ENCODE data around the gene CGB1. TPM values are rescaled to one million over a fixed set of nuclear protein-coding genes. Genes with fewer than 3 reads are reported as not detected.

CGB1 gene
- total and polyA plus RNA-seq, 10 of the 15 experiments (the other 5 are each of a cell fraction or from before 2014, with no cell fraction given) = not detected

- no peak for TF ChIP-seq CUX1 (IDR thresholded peaks at IDR 0.05; ENCODE audit: insufficient replicate concordance, low read depth, low read length)
- TF ChIP-seq RUNX3 (IDR thresholded peaks at IDR 0.05; ENCODE audit: low read length) = peak; percentile 9; the same call in 1 of the 2 replicates
- TF ChIP-seq YY1 (IDR thresholded peaks at IDR 0.05; ENCODE audit: low read depth, low read length) = no peak
- TF ChIP-seq PAX5 (IDR thresholded peaks at IDR 0.05; ENCODE audit: borderline replicate concordance, low read depth, low read length) = 0 out of 2 replicates have a peak, but pooled peaks have one; percentile 40
Observed at GRCh38 chr19:49020931-49021895, 15.5 kb downstream of the CGB1 start (continued).

DNA sequence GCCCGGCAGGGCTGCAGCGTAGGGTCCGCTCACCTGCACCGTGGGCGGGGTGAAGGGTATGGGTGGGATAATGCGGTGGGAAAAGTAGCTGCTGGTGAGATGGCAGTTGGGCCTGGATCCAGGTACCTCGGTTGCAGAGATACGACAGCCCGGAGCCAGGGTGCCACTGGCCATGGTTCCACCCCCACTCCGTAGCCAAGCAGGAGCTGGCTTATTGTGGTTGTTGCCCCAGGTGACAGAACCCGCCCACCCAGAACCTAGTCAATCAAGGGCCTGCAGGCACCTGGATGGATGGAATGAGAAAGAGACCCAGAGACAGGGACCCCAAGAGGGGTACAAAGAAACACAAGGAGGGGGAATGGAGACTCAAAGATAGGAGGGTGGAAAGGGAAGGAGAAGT is 16.4 kb downstream of the CGB1 start:
- 78% methylated on average over 11 of the region's 11 CpGs for WGBS (ENCODE audit: insufficient coverage, insufficient replicate concordance, low lambda C conversion rate, missing lambda C conversion rate)
- intact Hi-C loops (cut with micrococcal nuclease; ENCODE audit: unreplicated experiment) (no loop called here), in situ Hi-C loops (cut with MboI) (no loop called here)
- RAD21 ChIA-PET (ENCODE audit: unreplicated experiment) = no interaction called here
- CTCF ChIA-PET = interaction anchor here (1.8 to 3.1 kb wide), 2 partner anchors 22 to 78 kb away, joined by 5 to 14 read pairs; no protein-coding TSS in a partner anchor
- no peaks in the 10 kb centered on the region for H3K27me3 ChIP-seq (replicated peaks in 1 of 2; ENCODE audit: control insufficient read depth in 2 of 2, insufficient read depth in 2 of 2, low read length in 1 of 2)
- ATAC-seq (no peak), DNase-seq (ENCODE audit: low read depth, low spot score) (no peak), FAIRE-seq (no peak)
- H4K20me1 ChIP-seq (ENCODE audit: control insufficient read depth, insufficient read depth) = no peaks in the 10 kb centered on the region
- no peak overlapping the region for H3K4me3 ChIP-seq
- H3K36me3 ChIP-seq (ENCODE audit: control insufficient read depth in 2 of 2, insufficient read depth in 2 of 2, low read length in 1 of 2) = peaks cover 0 to 2% of the 10 kb centered on the region in 2 experiments; a peak in 2 of 4 replicates
- H3K9ac ChIP-seq (ENCODE audit: control insufficient read depth, insufficient read depth, low read length) = no peak overlapping the region
- peaks cover 15% of the 10 kb centered on the region for H3K4me1 ChIP-seq (ENCODE audit: control insufficient read depth, insufficient read depth, low read length)
- POLR2A ChIA-PET = interaction anchor here (0.5 kb wide), 2 partner anchors 140 to 891 kb away, joined by 4 to 5 read pairs; no protein-coding TSS in a partner anchor
- SMC1A ChIA-PET (ENCODE audit: uncharacterized antibody, unreplicated experiment) = no interaction called here
- H2AFZ ChIP-seq (ENCODE audit: control insufficient read depth, low read depth, low read length) = no peak overlapping the region
- no TSS peak for BruUV-seq (replicated peaks)
- no peaks in the 10 kb centered on the region for H3K9me3 ChIP-seq (replicated peaks; ENCODE audit: control insufficient read depth, insufficient read depth, low read length)
- no peaks in the 10 kb centered on the region for H3K79me2 ChIP-seq (ENCODE audit: control insufficient read depth, insufficient read depth, low read length)
- TF ChIP-seq KAT2A (conservative IDR thresholded peaks at IDR 0.05; ENCODE audit: control insufficient read depth, low read depth, low read length) (no peak), PKNOX1 (IDR thresholded peaks at IDR 0.05) (peak; percentile 18; the same call in 1 of the 2 replicates)
- H3K4me2 ChIP-seq (ENCODE audit: control insufficient read depth, insufficient read depth) = no peak overlapping the region
- H3K27ac ChIP-seq (ENCODE audit: control insufficient read depth, insufficient read depth) = no peak overlapping the region
